HCT116 (cell line): ENCODE results near the gene THRAP3. TPM values are rescaled to one million over a fixed set of nuclear protein-coding genes. Genes with fewer than 3 reads are reported as not detected.

Experiments
- ATAC-seq: fragments of 200-7000 bp; cut with Tn5 transposase; 2 replicates; pipeline ENCODE4 v1.9.1; 2020; ENCODE audit warnings: mild to moderate bottlenecking, moderate library complexity
- BruUV-seq: library from RNA; stranded (reverse); fragments of 400-500 nt; replicated peaks from 2 replicates; lab custom pipeline; 2021; lab: Mats Ljungman, UMichigan
- CTCF ChIA-PET: fragments of 300-600 bp; sonication (Branson Sonifier 250); formaldehyde crosslinking; loops from one replicate; lab custom pipeline; 2021; ENCODE audit warnings: antibody characterized with exemption; lab: Charles Lee
- POLR2A ChIA-PET: fragments of 300-600, 350-600 bp; sonication (Branson Sonifier 250); formaldehyde crosslinking; loops from one replicate; lab custom pipeline; 2021; ENCODE audit warnings: antibody characterized with exemption; lab: Charles Lee
- RAD21 ChIA-PET, 2 experiments: fragments of 300-600 bp; sonication (Branson Sonifier 250); formaldehyde crosslinking; loops; one replicate each; lab custom pipeline; 2023; ENCODE audit warnings: low total read pairs in 2 of 2; ENCODE audit not compliant: uncharacterized antibody in 2 of 2, unreplicated experiment in 2 of 2, low non-redundant PET in 1 of 2; lab: Charles Lee
- DNase-seq: peaks from one replicate; pipeline ENCODE4 v3.0.0-alpha.2; 2010; ENCODE audit warnings: low read depth, low spot score
- H2AFZ ChIP-seq: fragments of 200-600 bp; shearing (Covaris generic), sonication (generic); 2 replicates; pipeline ENCODE4 v1.6.1; 2017; ENCODE audit warnings: low read depth, mixed run types, mixed read lengths, antibody characterized with exemption, low read length; ENCODE audit not compliant: poor library complexity, severe bottlenecking
- H3K27ac ChIP-seq: 2 replicates; pipeline ENCODE4 v1.5.1; 2012; ENCODE audit warnings: low read depth, low read length
- H3K27me3 ChIP-seq: fragments of 200-600 bp; sonication (generic); 2 replicates; pipeline ENCODE4 v1.6.1; 2016; ENCODE audit warnings: mixed run types, low read length, mixed read lengths; ENCODE audit not compliant: insufficient read depth
- H3K36me3 ChIP-seq, 2 experiments: fragments of 200-500 bp in 1 of 2; fragments of 200-600 bp in 1 of 2; sonication (Bioruptor generic) in 1 of 2; sonication (generic) in 1 of 2; 2 replicates each; pipeline versions ENCODE4 v1.5.1 to v1.6.1; 2014 to 2016; ENCODE audit warnings: low read length in 2 of 2, inconsistent platforms in 1 of 2, mixed read lengths in 1 of 2, mixed run types in 1 of 2; ENCODE audit not compliant: insufficient read depth in 2 of 2, control insufficient read depth in 1 of 2
- H3K4me1 ChIP-seq, 2 experiments: fragments of 200-600 bp in 1 of 2; sonication (generic) in 1 of 2; 2 replicates each; pipeline versions ENCODE4 v1.5.1 to v1.6.1; 2012 to 2017; ENCODE audit warnings: low read length in 2 of 2, inconsistent platforms in 1 of 2, mild to moderate bottlenecking in 1 of 2, mixed read lengths in 1 of 2, mixed run types in 1 of 2, moderate library complexity in 1 of 2; ENCODE audit not compliant: insufficient read depth in 2 of 2, control insufficient read depth in 1 of 2
- H3K4me2 ChIP-seq: fragments of 200-600 bp; sonication (generic); 2 replicates; pipeline ENCODE4 v1.6.1; 2017; ENCODE audit warnings: mixed run types, low read length, mixed read lengths
- H3K4me3 ChIP-seq, 2 experiments: fragments of 200-600 bp in 1 of 2; sonication (generic) in 1 of 2; replicated peaks in 1 of 2; 2 replicates each; pipeline ENCODE4 v1.5.1; 2011 to 2016; ENCODE audit warnings: low read length in 2 of 2, control low read depth in 1 of 2, low read depth in 1 of 2, mild to moderate bottlenecking in 1 of 2, mixed read lengths in 1 of 2, mixed run types in 1 of 2
- H3K79me2 ChIP-seq: fragments of 200-600 bp; sonication (generic); 2 replicates; pipeline ENCODE4 v1.6.1; 2017; ENCODE audit warnings: mild to moderate bottlenecking, mixed run types, low read length, moderate library complexity, mixed read lengths; ENCODE audit not compliant: insufficient read depth
- H3K9ac ChIP-seq: fragments of 200-600 bp; sonication (generic); 2 replicates; pipeline ENCODE4 v1.6.1; 2016; ENCODE audit warnings: low read length, mixed read lengths
- H3K9me2 ChIP-seq: fragments of 200-600 bp; sonication (generic), shearing (Covaris generic); 2 replicates; pipeline ENCODE4 v1.6.1; 2017; ENCODE audit warnings: mixed run types, mild to moderate bottlenecking, moderate library complexity; ENCODE audit not compliant: insufficient read depth
- H3K9me3 ChIP-seq, 2 experiments: fragments of 200-500 bp in 1 of 2; fragments of 200-600 bp in 1 of 2; sonication (Bioruptor generic) in 1 of 2; sonication (generic) in 1 of 2; 2 replicates each; pipeline ENCODE4 v1.6.1; 2014 to 2017; ENCODE audit warnings: low read length in 2 of 2, mixed read lengths in 2 of 2, inconsistent platforms in 1 of 2, low read depth in 1 of 2, mild to moderate bottlenecking in 1 of 2, mixed run types in 1 of 2, moderate library complexity in 1 of 2; ENCODE audit not compliant: control insufficient read depth in 1 of 2, insufficient read depth in 1 of 2
- H4K20me1 ChIP-seq: fragments of 200-600 bp; sonication (generic), shearing (Covaris generic); 2 replicates; pipeline ENCODE4 v1.6.1; 2017; ENCODE audit warnings: mixed run types, mild to moderate bottlenecking, moderate library complexity; ENCODE audit not compliant: insufficient read depth
- CEBPB ChIP-seq: IDR thresholded peaks from 2 replicates; pipeline ENCODE4 v1.6.1; 2012; ENCODE audit warnings: low read depth
- CTCF ChIP-seq, 3 experiments: fragments of 200-600 bp in 1 of 3; sonication (generic) in 1 of 3; IDR thresholded peaks in 2 of 3; conservative IDR thresholded peaks in 1 of 3; 2 replicates each; pipeline ENCODE4 v1.5.1; 2012 to 2017; ENCODE audit warnings: low read depth in 2 of 3, low read length in 2 of 3, antibody characterized with exemption in 1 of 3, borderline replicate concordance in 1 of 3, control low read depth in 1 of 3, mild to moderate bottlenecking in 1 of 3, mixed read lengths in 1 of 3, mixed run types in 1 of 3, moderate library complexity in 1 of 3; ENCODE audit not compliant: insufficient read depth in 1 of 3
- EGR1 ChIP-seq: IDR thresholded peaks from 2 replicates; pipeline ENCODE4 v1.6.1; 2012; ENCODE audit warnings: low read depth
- JUND ChIP-seq: IDR thresholded peaks from 2 replicates; pipeline ENCODE4 v1.6.1; 2012
- POLR2A ChIP-seq: IDR thresholded peaks from 2 replicates; pipeline ENCODE4 v1.7.0; 2011; ENCODE audit warnings: borderline replicate concordance; ENCODE audit not compliant: insufficient read depth, insufficient read length; ENCODE audit errors: extremely low read depth
- POLR2AphosphoS5 ChIP-seq: IDR thresholded peaks from 2 replicates; pipeline ENCODE4 v1.6.1; 2011; ENCODE audit warnings: mild to moderate bottlenecking, low read depth, low read length, moderate library complexity
- REST ChIP-seq: IDR thresholded peaks from 2 replicates; pipeline ENCODE4 v1.6.1; 2012; ENCODE audit warnings: low read depth
- SIN3A ChIP-seq: IDR thresholded peaks from 2 replicates; pipeline ENCODE4 v1.6.1; 2012; ENCODE audit warnings: low read depth
- ZBTB33 ChIP-seq: IDR thresholded peaks from 2 replicates; pipeline ENCODE4 v1.6.1; 2011; ENCODE audit warnings: mild to moderate bottlenecking, low read length, moderate library complexity; ENCODE audit not compliant: insufficient replicate concordance; ENCODE audit errors: extremely low read depth
- ZFX ChIP-seq: fragments of 450-650 bp; IDR thresholded peaks from 2 replicates; pipeline ENCODE4 v1.6.1; 2017
- intact Hi-C: fragments of 100-400 bp; cut with micrococcal nuclease; formaldehyde crosslinking; loops from 2 replicates; pipeline ENCODE4 v1.10.0; 2022
- total RNA-seq: library from RNA; stranded (reverse); gene quantifications from one replicate; pipeline ENCODE4 v1.2.1, GENCODE V29; 2021; ENCODE audit not compliant: unreplicated experiment

The THRAP3 gene
- total RNA-seq, 1 experiment from 2014 or later: 144 TPM

DNA sequence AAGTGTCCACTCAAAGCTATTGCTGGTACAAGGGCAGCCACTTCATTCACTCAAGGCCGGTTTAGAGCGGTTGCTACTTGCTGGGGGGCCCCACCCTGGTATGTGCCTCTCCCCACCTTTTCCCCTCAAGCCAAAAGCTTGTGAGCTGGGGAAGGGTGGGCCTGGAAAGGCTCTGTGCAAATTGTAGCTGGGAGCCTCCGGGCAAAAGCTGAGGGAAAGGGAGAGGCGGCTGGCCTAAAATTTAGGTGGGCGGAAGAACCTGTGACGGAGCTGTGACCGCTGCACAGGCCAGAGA lies 81.6 kb downstream of the THRAP3 start:
- Histone ChIP-seq H3K4me3 (peak overlapping the region; percentile 44 to 67; a peak in 2 of 4 replicates), H3K4me2 (peak overlapping the region; percentile 82), H3K27ac (peak overlapping the region; percentile 81), H3K4me1 (peaks cover 4 to 23% of the 10 kb centered on the region in 2 experiments; a peak in 1 of 4 replicates), H3K9ac (peak overlapping the region; percentile 63; the same call in 1 of the 2 replicates), H3K36me3 (peaks cover 33 to 34% of the 10 kb centered on the region in 2 experiments), H3K9me2 (no peaks in the 10 kb centered on the region), H4K20me1 (no peaks in the 10 kb centered on the region), H2AFZ (no peak overlapping the region), H3K27me3 (no peaks in the 10 kb centered on the region), H3K79me2 (peaks cover 16% of the 10 kb centered on the region; the same call in 1 of the 2 replicates), H3K9me3 (no peaks in the 10 kb centered on the region)
- intact Hi-C loops: no loop called here
- DNase-seq (no peak), ATAC-seq (no peak)
- peak; percentile 55; the same call in 1 of the 2 replicates for TF ChIP-seq EGR1
- TF ChIP-seq CEBPB: no peak
- RAD21 ChIA-PET: interaction anchor here in 1 of 2 experiments (1.5 kb wide), 1 partner anchor 156 kb away, joined by 3 read pairs; no protein-coding TSS in a partner anchor
- CTCF ChIA-PET: no interaction called here
- BruUV-seq: no TSS peak
- POLR2A ChIA-PET: interaction anchor here (0.6 to 2.0 kb wide), 3 partner anchors 20 to 173 kb away, joined by 3 to 12 read pairs (median 3); no protein-coding TSS in a partner anchor

GRCh38 chr1:36306210-36306901 lies 82.1 kb downstream of the THRAP3 start, which contains the start of gene SH3D21:
Gene SH3D21, plus strand, starts transcription at chr1:36306368. Its CDS starts 53 bp downstream, at chr1:36306421.
- no TSS peak for BruUV-seq
- no peaks in the 10 kb centered on the region for H3K9me2 ChIP-seq
- peaks cover 4 to 23% of the 10 kb centered on the region in 2 experiments; a peak in 1 of 4 replicates for H3K4me1 ChIP-seq
- peak within 1 kb of the TSS; percentile 60 to 67 for H3K4me3 ChIP-seq
- RAD21 ChIA-PET: interaction anchor here in 1 of 2 experiments (1.5 kb wide), 1 partner anchor 157 kb away, joined by 3 read pairs; no protein-coding TSS in a partner anchor
- H3K9ac ChIP-seq: peak within 1 kb of the TSS; percentile 63
- CTCF ChIA-PET: no interaction called here
- ATAC-seq (peak; percentile 76), DNase-seq (no peak)
- no peaks in the 10 kb centered on the region for H4K20me1 ChIP-seq
- no peak within 1 kb of the TSS for H2AFZ ChIP-seq
- intact Hi-C loops: no loop called here
- H3K4me2 ChIP-seq: peak within 1 kb of the TSS; percentile 82
- H3K79me2 ChIP-seq: peaks cover 11% of the 10 kb centered on the region; the same call in 1 of the 2 replicates
- H3K9me3 ChIP-seq: no peaks in the 10 kb centered on the region
- peaks cover 29% of the 10 kb centered on the region in 2 experiments for H3K36me3 ChIP-seq
- H3K27me3 ChIP-seq: no peaks in the 10 kb centered on the region
- peak within 1 kb of the TSS; percentile 81 for H3K27ac ChIP-seq
- POLR2A ChIA-PET: interaction anchor here (0.6 to 2.0 kb wide), 3 partner anchors 80 to 173 kb away, joined by 3 to 12 read pairs (median 4); no protein-coding TSS in a partner anchor
- peak; percentile 44; the same call in 1 of the 2 replicates for TF ChIP-seq POLR2AphosphoS5
- TF ChIP-seq ZBTB33: no peak
- TF ChIP-seq POLR2A: no peak
- no peak for TF ChIP-seq JUND
- peak; percentile 56; the same call in 1 of the 2 replicates for TF ChIP-seq ZFX
- no peak for TF ChIP-seq SIN3A
- TF ChIP-seq REST: no peak
- no peak for TF ChIP-seq CTCF (IDR thresholded peaks at IDR 0.05 in 2 of 3, conservative IDR thresholded peaks at IDR 0.05 in 1 of 3; ENCODE audit: borderline replicate concordance in 1 of 3, insufficient read depth in 1 of 3, low read depth in 2 of 3, low read length in 2 of 3)
- TF ChIP-seq CEBPB: no peak
